Measurements from ENCODE around the gene CELF1. TPM values are rescaled to one million over a fixed set of nuclear protein-coding genes. Genes with fewer than 3 reads are reported as not detected.

CELF1 gene
- total and polyA plus RNA-seq, 2 of the 13 experiments (the other 11 are each of a cell fraction or from before 2014, with no cell fraction given), result 69.0 to 80.1 TPM

GRCh38 chr11:47578524-47579494 is 25.9 kb upstream of the CELF1 start, which contains the start of the genes KBTBD4 and NDUFS3 (continued):
- peak; percentile 97 for TF ChIP-seq ZEB1 (IDR thresholded peaks at IDR 0.05; ENCODE audit: insufficient replicate concordance, low read depth)
- TF ChIP-seq NR0B2 (CRISPR knock-in tag; IDR thresholded peaks at IDR 0.05), result peak; percentile 47; the same call in 1 of the 2 replicates
- TF ChIP-seq ZNF253 (CRISPR knock-in tag; IDR thresholded peaks at IDR 0.05; ENCODE audit: borderline replicate concordance), result peak; percentile 73; the same call in 1 of the 2 replicates
- TF ChIP-seq ZMAT5 (CRISPR knock-in tag; IDR thresholded peaks at IDR 0.05; ENCODE audit: borderline replicate concordance, low read depth), result no peak
- peak; percentile 72; the same call in 1 of the 2 replicates for TF ChIP-seq GTF2F1 (IDR thresholded peaks at IDR 0.05; ENCODE audit: low read length)
- peak; percentile 95 for TF ChIP-seq SALL2 (CRISPR knock-in tag; IDR thresholded peaks at IDR 0.05)
- no peak for TF ChIP-seq E2F2 (CRISPR knock-in tag; IDR thresholded peaks at IDR 0.05; ENCODE audit: borderline replicate concordance)
- TF ChIP-seq FOXP1 (IDR thresholded peaks at IDR 0.05), result no peak; the same call in 1 of the 2 replicates
- TF ChIP-seq FOXP1 (CRISPR knock-in tag; IDR thresholded peaks at IDR 0.05), result peak; percentile 31; the same call in 1 of the 2 replicates
- peak; percentile 94 for TF ChIP-seq THAP9 (CRISPR knock-in tag; IDR thresholded peaks at IDR 0.05; ENCODE audit: borderline replicate concordance)
- TF ChIP-seq ZNF274 (CRISPR knock-in tag; IDR thresholded peaks at IDR 0.05), result peak; percentile 71; the same call in 1 of the 2 replicates
- peak; percentile 68; the same call in 1 of the 2 replicates for TF ChIP-seq FOXK2 (IDR thresholded peaks at IDR 0.05)
- TF ChIP-seq NCOA2 (CRISPR knock-in tag; IDR thresholded peaks at IDR 0.05), result peak; percentile 68; the same call in 1 of the 2 replicates
- no peak for TF ChIP-seq POLR2AphosphoS2 (IDR thresholded peaks at IDR 0.05; ENCODE audit: low read depth, low read length)
- peak; percentile 61; the same call in 1 of the 2 replicates for TF ChIP-seq ZNF576 (CRISPR knock-in tag; IDR thresholded peaks at IDR 0.05)
- TF ChIP-seq NRL (CRISPR knock-in tag; IDR thresholded peaks at IDR 0.05; ENCODE audit: borderline replicate concordance), result peak; percentile 99
- TF ChIP-seq ZNF784 (CRISPR knock-in tag; IDR thresholded peaks at IDR 0.05; ENCODE audit: borderline replicate concordance), result peak; percentile 68; the same call in 1 of the 2 replicates
- TF ChIP-seq MAFF (IDR thresholded peaks at IDR 0.05; ENCODE audit: low read depth, low read length), result no peak
